AG20443 (cell line): ENCODE data around the gene FOXL3.
"Not testable (repeated sequence)": the region's sequence is repeated elsewhere in the genome, so short reads cannot be mapped to it uniquely, and the experiment has no call there.

ENCODE experiments used
- DNase-seq: peaks from one replicate; pipeline ENCODE4 v3.0.0; 2012; ENCODE audit warnings: low spot score, mixed read lengths

The FOXL3 gene

DNA sequence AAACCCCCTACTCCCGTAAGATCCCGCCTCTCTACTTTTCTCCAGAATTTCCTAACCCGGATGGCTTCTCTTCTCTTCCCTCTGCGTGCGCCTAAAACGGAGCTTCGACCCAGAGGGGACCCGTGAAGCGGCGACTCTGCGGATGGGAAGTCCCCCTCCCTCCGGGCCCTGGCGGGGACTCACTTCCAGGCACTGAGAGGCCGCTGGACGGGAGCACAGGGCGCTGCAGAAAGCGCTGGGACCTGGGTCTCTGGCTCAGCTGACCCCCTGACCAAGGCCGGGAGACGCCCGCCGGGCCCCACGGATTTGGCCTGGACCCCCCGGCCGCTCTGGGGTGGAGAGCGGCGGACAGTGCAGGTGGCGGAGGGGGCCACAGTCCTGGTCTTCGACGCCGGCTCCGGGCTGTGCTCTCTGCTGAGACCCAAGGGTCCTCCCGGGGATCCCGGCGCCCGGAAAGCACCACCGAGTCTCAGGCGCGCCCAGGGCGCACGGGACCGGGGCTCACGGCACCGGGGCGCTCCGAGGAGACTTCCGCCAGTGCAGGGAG is 688 bp upstream of the FOXL3 start:
- no peak for DNase-seq

DNA sequence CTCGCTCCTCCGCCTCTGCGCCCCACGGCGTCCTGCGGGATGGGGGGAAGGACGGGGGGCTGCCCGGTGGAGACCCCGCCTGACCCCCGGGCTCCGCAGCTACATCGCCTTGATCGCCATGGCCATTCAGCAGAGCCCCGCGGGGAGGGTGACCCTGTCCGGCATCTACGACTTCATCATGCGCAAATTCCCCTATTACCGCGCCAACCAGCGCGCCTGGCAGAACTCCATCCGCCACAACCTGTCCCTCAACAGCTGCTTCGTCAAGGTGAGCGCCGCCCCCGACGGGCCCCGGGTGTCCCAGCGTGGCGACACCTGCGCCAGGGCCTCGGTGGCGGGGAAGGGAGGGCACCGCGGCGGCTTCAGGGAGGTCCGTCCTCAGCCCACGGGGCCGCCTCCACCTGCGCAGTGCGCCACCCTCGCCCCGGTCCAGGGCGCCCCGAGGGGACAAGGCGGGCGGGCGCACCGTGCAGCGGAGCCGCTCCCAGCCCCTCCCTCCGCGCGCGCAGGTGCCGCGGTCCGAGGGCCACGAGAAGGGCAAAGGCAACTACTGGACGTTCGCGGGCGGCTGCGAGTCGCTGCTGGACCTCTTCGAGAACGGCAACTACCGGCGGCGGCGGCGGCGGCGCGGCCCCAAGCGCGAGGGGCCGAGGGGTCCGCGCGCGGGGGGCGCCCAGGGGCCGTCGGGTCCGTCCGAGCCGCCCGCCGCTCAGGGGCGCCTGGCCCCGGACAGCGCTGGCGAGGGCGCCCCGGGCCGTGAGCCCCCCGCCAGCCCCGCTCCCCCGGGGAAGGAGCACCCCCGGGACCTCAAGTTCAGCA is 793 bp downstream of the FOXL3 start:
- no peak for DNase-seq

DNA sequence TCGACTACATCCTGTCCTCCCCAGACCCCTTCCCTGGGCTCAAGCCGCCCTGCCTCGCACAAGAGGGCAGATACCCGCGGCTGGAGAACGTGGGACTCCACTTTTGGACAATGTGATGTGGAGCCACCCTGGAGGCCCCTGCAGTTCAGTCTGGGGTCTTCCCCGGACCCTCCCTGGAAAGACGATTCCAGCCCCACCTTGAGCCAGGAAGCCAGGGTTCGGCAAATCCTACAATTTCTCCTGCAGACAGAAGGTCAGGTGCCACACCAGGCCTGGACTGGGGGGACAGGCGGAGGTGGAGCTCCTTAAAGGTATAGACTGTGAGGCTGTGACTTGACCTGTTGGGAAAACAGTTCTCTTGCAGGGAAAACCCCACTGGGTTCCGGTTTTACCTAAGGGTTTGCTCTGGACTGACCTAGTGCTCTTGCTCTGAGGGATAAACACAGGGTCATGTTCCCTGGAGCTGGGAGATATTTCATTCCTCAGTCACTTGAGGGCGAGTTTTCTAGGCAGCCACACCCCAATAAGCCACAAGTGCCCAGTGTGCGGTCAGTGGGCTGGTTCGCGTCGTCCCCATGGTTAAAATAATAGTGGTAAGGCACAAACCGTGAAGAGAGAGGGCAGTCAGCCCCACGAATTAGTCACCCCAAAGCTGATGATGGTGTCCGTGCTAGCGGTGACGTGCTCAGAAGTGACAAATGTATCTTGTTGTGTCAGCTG is 1.6 kb downstream of the FOXL3 start:
- peak; percentile 73 for DNase-seq

DNA sequence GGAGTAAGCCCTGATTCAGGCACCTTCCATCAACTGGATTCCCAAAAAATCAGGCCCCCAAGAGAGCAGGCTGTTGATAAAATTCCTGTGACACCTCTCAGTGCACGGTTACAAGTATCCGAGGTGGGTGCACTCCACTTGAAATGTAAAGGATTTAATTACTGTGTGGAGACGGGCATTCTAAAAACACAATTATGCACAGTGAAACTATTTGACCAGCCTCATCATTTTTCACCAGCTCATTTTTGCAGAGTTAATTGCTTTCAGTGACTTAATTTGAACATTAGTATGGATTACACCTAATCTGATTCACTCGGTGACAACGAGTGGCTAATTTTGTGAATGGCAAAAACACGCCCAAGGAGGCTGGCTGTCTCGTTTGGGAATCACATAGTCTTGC is 2.3 kb downstream of the FOXL3 start:
- no peak for DNase-seq

DNA sequence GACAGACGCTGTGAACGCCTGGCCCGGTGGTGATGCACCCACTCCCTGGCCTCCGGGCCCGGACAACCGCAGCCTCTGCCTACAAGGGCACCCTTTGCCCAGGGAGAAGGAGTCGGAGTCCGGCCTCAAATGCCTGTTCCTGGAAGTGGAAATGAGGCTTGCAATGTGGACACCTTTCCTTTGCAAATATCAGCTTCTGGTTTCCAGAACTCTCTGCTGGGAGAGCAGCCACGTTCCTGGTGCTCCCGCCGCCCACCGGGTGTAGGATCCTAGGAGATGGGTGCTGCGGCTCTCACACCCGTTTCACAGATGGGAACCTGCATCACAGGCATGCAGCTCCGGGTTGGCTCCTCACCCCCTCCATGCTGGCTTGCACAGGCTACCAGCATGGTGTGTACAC is 2.9 kb downstream of the FOXL3 start:
- DNase-seq = no peak

DNA sequence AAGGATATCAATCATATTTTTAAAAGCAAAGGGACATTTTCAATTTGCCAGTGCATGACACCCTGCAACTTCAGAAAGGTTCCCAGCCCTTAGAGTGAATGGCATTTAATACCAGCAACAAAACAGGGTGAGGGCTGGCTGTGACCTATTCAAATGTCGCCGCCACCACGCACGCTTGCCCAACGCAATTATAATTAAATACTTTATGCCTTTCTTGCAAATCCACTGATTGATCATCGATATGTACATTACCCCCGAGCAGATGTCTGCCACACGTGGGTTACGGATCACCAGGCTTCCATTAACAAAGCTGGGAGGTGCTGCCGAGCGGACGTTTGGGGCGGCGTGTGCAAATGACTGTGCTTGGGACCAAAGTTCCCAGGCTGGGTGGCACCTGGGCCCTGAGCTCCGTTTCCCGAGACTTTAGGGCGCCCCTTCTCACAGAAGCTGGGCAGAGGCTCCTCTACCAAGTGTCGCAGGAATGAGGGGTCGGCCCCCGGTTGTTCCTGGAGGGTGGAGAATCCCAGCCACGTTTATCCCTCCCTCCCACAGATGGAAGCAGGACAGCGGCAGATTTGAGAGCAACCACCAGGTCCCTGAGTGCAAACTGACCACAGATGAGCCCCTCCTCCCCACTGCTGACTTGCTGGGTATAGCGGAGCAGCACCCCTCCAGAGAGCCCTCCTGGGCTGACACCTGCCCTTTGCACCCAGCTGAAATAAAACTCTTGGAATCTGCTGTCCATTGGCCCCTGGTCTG is 3.9 kb downstream of the FOXL3 start:
- DNase-seq = no peak

DNA sequence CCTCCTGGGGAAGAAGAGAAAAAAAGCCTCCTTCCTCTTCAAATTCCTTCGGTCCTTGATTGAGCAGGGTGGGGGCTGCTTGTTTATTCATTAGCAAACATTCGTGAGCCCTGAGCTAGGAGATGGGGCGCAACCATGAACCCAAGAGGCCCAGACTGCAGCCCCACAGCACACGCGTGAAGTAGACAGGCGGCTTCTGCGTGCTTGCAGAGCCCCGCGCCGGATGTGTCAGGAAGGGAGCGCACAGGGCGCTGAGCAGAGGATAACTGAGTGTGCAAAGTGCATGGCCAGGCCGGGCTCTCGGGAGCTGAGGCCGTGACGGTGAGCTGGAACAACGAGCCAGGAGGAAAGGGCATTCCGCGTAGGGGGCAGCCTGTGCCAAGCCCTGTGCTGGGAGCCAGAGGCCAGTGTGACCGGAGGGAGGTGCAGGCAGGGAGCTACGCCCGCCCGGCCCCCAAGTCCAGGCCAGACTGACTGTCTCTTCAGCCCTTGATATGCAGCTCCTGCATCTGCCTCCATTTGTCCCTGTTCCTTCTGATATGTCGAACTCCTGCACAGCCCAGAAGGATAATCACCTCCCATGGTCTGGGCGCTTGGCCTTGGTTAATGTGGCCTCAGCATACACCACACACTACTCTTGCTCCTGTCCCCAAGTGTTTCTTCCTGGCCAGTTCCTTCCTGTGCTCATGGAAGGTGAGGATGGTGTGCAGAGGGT is 4.6 kb downstream of the FOXL3 start:
- DNase-seq = no peak

DNA sequence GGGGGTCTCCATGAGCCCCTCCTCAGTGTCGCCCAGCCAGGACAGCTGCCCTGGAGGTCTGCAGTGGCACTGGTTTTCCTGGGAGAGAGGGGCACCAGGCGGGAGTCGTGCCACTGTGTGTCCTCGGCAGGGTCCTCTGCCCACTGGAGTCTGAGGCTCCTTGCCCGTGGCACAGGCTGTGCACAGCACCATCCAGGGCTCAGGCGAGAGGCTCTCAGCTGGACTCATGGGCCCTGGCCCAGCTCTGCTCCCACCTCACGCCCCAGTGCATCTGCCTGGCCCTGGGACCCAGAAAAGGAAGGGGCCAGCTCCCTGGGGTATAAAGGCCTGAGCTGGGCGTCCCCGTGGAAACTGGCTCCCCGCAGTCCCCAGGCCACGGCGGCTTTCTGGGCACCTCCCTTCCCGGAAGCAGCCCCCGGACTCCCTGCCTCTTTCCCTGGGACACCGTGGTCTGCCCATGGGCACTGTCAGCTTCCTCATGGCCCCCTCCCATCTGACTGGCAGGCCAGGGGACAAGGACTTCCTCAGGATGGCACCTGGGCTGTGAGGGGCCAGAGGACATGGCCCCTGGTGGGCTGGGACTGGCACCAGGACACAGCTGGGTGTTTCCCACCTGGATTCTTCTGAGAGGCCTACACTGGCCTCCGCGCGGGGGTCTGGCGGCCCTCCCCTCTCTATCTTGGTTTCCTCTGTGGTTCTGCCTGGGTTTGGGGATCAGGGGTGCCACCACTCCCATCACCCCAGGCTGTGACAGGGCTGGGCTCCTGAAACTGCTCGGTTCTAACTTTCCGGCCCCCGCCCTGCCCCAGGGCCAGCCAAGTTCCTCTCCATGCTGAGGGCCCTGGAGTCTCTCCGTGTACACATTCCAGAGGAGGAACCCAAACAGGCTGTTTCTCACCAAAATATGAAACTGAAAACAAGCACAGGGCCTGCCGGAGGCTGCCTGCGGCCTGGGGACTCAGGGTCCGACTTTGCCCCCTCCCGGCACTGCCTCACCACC is 5.5 kb downstream of the FOXL3 start:
- DNase-seq = peak; percentile 62

DNA sequence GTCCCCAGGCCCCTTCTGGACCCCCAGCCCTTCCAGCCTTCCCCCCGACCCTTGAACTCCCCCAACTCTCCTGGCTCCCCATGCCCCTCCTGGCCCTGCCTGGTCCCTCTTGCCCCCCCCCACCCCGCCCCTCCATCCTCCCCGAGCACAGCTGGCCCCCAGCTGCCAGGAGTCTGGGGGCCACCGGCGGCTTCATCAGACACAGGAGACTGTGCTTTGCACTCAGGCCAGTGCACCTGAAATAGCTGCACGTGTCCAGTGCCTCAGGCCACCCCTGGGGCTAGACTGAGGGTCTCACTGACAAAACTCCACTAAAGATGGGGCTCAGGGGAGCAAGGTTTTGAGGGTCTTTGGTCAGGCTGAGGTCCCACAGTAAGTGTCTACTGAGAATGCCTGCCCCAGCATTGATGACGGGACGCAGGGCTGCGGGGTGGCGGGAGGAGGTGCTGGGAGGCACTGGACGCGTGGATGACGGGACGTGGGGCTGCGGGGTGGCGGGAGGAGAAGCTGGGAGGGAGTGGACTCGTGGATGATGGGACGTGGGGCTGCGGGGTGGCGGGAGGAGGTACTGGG is 6.5 kb downstream of the FOXL3 start:
- DNase-seq = no peak

DNA sequence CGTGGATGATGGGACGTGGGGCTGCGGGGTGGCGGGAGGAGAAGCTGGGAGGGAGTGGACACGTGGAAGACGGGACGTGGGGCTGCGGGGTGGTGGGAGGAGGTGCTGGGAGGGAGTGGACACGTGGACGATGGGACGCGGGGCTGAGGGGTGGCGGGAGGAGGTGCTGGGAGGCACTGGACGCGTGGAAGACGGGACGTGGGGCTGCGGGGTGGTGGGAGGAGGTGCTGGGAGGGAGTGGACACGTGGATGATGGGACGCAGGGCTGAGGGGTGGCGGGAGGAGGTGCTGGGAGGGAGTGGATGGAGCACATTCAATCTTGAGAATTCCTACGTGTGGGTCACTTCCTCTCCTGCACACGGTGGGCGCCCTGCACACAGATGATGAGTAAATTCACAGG is 7.2 kb downstream of the FOXL3 start:
- DNase-seq = not testable (repeated sequence)

DNA sequence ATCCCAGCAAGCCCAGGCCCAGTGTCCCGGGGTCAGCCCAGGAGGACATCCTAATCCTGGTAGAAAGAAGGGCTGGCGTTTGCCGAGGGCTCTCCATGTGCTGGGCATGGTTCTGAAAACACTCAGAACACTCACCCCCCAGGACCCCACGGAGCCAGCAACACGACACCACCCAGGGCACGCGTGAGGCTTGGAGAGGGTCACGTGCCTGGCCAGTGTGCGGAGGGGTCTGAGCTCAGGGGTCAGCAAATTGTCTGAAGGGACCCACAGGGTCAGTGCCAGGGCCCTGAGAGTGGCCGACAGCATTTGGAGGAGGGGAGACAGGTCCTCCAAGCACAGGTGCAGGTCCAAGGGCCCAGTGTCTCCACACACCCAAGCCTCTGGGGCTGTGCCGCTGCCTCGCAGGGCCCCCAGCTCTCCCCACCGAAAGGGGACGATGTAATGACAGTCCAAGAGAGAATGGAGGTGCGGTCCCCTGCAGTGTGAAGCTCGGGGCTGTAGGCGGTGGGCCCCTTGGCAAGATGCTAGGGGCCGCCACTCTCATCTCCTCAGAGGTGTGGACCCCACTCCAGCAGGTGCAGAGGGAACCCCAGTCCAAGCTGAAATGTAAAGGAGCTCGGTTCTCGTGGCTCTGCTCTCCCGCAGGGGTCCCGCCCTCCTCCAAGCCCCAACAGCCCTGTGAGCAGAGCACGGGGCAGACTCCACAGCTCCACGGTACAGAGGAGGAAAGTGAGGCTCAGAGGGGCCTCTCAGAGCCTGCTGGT is 7.8 kb downstream of the FOXL3 start:
- DNase-seq = no peak

DNA sequence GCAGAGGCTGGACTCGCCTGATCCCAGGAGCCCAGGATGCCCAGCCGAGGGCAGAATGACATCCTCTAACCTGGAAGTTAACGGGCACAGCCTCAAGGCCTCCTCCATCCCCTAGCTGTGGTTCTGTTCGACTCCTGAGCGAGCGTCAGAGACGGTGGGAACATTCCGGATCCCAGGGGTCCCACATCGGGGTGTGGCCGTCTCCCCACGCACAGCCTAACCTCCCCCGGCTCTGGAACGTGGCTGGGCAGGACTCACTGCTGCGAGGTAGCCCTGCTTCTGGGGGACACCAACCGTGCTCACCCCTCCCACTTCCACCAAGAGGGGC is 8.4 kb downstream of the FOXL3 start:
- DNase-seq = no peak

DNA sequence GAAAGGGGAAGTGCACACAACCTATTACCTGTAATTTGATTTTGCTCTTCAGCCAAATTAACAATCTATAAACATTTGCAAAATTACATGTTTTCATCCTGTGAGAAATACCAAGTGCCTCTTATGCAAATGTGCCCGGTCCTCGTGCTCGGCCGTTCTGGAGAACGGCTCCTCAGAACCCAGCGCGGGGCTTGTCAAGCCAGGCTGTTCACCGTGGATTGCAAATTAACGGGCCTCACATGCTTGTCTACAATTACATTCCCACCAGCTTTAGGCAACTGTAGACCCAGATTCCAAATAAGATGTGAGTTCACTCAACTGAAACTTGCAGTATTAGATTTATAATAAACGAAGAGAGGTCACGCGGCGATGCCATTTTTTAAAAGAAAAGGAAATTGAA is 8.8 kb downstream of the FOXL3 start:
- DNase-seq = no peak

DNA sequence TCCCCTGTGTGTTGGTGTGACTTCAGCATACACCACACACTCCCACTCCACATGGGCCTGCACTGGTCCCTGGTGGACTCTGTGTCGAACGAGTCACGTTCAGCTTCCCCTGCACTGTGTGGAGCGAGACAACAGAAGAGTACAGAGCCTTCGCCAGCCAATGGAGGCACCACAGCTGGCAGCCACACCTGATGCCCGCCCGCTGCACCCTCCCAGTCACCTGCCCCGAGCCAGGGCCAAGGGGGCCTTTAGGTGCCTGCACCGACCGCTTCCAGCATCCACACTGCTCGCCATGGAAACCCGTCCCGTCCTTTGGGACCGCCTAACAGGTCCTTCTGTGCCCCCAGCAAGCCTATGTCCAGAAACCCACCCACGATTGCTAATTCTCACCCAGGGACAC is 9.2 kb downstream of the FOXL3 start:
- DNase-seq = no peak

DNA sequence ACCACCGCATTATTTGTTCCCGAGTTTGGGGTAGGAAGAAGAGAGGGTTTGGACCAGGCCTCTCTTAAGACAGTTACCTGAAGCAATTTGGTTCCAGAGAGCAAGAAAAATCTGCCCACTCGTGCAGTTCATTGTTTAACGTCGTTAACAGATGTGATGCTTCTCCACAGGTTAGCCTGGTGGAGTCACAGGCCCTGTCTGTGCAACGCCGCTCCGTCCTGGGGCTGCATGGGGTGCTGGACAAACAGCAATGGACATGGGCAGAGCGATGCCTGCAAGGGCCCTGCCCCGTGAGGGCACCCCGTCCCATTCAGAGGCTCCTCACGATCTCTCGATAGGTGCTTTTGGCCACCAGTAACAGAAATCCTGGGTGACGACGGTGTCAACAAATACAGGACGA is 9.7 kb downstream of the FOXL3 start:
- DNase-seq = no peak

DNA sequence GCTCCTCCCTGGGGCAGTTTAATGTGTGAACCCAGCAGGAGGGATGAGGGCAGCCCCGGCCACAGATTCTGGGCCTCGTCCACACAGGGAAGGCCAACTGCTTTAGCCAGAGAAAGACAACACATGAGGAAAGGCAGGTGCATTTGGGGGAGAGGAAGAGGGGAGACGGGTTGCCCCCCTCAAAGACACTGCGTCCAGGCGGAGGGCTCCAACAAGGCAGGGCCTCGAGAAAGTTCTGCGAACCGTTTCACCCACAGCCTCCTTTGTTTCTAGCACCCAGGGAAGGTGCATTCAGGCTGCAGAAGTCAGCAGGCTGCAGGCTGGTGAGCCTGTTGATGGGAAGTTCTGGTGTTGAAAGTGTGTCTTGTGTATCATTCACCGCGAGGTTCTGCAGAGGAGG is 10.1 kb downstream of the FOXL3 start:
- no peak for DNase-seq

DNA sequence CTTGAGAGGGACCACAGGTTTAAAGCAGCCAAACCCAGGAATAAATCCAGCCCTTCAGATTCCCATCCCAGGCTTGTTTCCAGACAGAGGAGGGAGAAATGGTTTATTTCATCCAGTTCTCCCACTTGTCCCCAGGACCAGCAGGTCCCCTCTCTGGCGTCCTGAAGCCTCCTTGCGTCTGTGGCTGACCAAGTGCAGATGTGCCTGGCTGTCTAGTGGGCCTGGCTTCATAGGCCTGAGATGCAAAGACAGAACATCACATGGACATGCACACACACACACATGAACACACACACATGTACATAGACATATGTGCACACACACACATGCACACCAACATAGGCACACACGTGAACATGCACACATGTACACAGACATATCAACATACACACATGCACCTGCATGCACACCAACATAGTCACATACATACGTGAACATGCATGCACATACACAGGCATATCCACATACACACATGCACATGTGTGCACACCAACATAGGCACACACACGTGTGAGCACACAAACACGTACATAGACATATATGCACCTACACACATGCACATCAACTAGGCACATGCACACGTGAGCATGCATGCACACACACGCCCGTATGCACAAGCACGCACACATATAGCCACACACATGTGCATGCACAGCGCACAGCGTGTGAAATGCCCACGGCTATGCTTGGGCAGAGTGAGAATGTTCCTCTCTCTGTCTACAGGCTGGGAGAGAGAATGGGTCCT is 10.7 kb downstream of the FOXL3 start:
- no peak for DNase-seq

DNA sequence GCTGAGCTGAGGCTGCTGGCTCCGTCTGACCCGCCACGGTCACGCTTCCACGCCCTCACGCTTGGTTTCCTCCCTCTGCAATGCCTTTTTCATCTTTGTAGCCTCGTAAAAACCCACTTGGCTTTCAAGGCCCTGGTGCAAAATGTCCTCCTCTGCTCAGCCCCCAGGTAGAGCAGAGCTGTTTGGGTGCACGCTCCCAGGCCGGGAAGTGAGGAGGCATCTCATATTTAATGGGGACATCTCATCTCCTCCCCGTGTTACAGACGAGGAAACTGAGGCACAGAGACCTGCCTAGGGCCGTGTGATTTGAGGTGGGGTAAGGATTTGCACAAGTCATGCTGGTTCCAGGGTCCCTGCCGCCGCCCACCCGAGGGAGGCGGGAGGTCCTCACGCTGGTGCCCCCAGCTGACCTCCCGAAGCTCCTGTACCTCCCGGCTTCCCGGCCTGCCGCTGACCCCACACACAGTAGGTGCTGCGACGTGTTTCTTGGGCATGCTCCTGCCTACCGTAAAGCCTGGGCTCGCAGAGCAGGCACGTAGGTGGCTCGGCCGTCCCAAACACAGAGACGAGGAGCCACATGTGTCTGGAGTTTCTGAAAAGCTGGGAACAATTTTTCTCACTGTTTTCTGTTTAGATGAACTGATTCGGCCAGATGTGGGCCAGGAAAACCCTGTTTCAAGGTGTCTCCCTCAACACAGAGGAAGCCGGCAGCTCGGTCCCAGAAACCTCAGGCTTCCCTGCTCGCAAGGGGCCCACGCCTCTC is 11.5 kb downstream of the FOXL3 start:
- no peak for DNase-seq
